A673 (cell line): Measurements from ENCODE around the gene COL8A1.

Experiments used
- EZH2 ChIP-seq: fragments of 200-600 bp; sonication (generic); IDR thresholded peaks from 2 replicates; pipeline ENCODE4 v1.6.1; 2017; ENCODE audit warnings: borderline replicate concordance, low read depth, mild to moderate bottlenecking, mixed read lengths, antibody characterized with exemption, low read length; ENCODE audit not compliant: poor library complexity, severe bottlenecking
- TF ChIP-seq, protein P1 (sequence below): fragments of 300-800, 200-600 bp; sonication (generic); conservative IDR thresholded peaks from 2 replicates; pipeline ENCODE4 v1.5.1; 2017; ENCODE audit warnings: low read depth, mild to moderate bottlenecking, antibody characterized with exemption, low read length, moderate library complexity, mixed read lengths

DNA sequence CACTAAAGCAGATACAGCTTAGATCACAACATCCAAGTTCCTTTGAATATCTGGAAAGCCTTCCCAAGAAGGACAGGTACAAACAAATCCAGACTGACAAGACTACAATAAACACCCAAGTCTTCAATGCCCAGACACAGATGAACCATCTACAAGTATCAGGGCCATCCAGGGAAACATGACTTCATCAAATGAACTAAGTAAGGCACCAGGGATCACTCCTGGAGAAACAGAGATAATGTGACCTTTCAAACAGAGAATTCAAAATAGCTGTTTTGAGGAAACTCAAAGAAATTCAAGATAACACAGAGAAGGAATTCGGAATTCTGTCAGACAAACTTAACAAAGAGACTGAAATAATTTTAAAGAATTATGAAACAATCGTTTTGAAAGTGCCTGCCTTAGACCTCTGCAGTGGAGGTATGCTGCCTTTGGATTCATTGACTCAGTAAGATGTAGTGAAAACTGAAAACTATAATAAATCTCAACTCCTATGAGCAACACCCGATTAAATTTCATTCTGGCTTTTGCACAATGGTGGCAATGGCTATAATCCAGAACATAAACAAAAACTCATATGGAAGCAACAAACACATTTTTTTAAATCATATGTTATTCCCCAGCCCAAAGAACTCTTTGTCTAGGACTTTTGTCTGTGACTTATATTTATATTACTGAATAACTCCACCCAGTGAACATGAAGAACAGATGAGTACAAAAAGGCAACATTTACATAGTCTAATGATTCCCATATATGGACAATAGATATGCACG is 12.6 kb upstream of the COL8A1 start:
- TF ChIP-seq, protein P1, sequence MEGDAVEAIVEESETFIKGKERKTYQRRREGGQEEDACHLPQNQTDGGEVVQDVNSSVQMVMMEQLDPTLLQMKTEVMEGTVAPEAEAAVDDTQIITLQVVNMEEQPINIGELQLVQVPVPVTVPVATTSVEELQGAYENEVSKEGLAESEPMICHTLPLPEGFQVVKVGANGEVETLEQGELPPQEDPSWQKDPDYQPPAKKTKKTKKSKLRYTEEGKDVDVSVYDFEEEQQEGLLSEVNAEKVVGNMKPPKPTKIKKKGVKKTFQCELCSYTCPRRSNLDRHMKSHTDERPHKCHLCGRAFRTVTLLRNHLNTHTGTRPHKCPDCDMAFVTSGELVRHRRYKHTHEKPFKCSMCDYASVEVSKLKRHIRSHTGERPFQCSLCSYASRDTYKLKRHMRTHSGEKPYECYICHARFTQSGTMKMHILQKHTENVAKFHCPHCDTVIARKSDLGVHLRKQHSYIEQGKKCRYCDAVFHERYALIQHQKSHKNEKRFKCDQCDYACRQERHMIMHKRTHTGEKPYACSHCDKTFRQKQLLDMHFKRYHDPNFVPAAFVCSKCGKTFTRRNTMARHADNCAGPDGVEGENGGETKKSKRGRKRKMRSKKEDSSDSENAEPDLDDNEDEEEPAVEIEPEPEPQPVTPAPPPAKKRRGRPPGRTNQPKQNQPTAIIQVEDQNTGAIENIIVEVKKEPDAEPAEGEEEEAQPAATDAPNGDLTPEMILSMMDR: no peak
- no peak for TF ChIP-seq EZH2
